ENCODE results near the gene PTPA.

- TF ChIP-seq POLR2A (IDR thresholded peaks at IDR 0.05), result no peak
- TF ChIP-seq CTCF (IDR thresholded peaks at IDR 0.05), result no peak
These were observed 25.3 kb downstream of the PTPA start for GRCh38 chr9:129136446-129137035.

Measured in heart left ventricle (tissue), 13 donors.